Measurements from ENCODE around the gene GCLM. TPM values are rescaled to one million over a fixed set of nuclear protein-coding genes. Genes with fewer than 3 reads are reported as not detected.
A peak's percentile ranks its signal among the peaks of the same experiment; 100 is the strongest.
"Not testable (repeated sequence)": the region's sequence is repeated elsewhere in the genome, so short reads cannot be mapped to it uniquely, and the experiment has no call there.

Gene GCLM
- polyA plus RNA-seq, 2 of the 4 experiments (the other 2 are of a cell fraction), result 100 to 163 TPM

GRCh38 chr1:93865253-93865652, 44.0 kb downstream of the GCLM start (continued):
- TF ChIP-seq RARB (CRISPR knock-in tag; IDR thresholded peaks at IDR 0.05) (no peak), HDAC2 (IDR thresholded peaks at IDR 0.05) (no peak), RNF2 (IDR thresholded peaks at IDR 0.05; ENCODE audit: borderline replicate concordance, low read depth) (no peak), ZNF302 (CRISPR knock-in tag; IDR thresholded peaks at IDR 0.05) (no peak), PHF8 (IDR thresholded peaks at IDR 0.05; ENCODE audit: borderline replicate concordance, low read depth) (no peak), POLR2AphosphoS2 (conservative IDR thresholded peaks at IDR 0.05; ENCODE audit: low read length) (no peak)

GRCh38 chr1:93864175-93864574, 45.1 kb downstream of the GCLM start:
- TF ChIP-seq ESRRA (IDR thresholded peaks at IDR 0.05; ENCODE audit: borderline replicate concordance, low read length) (no peak), KDM5A (IDR thresholded peaks at IDR 0.05) (no peak), EHF (CRISPR knock-in tag; IDR thresholded peaks at IDR 0.05) (no peak), FOXS1 (CRISPR knock-in tag; IDR thresholded peaks at IDR 0.05) (no peak), TP53 (CRISPR knock-in tag; IDR thresholded peaks at IDR 0.05) (no peak), CHD2 (IDR thresholded peaks at IDR 0.05; ENCODE audit: low read length, partially characterized antibody) (no peak), RAD21 (conservative IDR thresholded peaks at IDR 0.05 in 1 of 2, IDR thresholded peaks at IDR 0.05 in 1 of 2) (no peak), HDAC2 (IDR thresholded peaks at IDR 0.05) (no peak), POLR2AphosphoS2 (conservative IDR thresholded peaks at IDR 0.05; ENCODE audit: low read length) (no peak), HEYL (CRISPR knock-in tag; IDR thresholded peaks at IDR 0.05) (no peak), POLR2A (IDR thresholded peaks at IDR 0.05; ENCODE audit: low read length) (no peak), MAFK (IDR thresholded peaks at IDR 0.05; ENCODE audit: partially characterized antibody) (no peak), USF2 (IDR thresholded peaks at IDR 0.05) (no peak), MYC (IDR thresholded peaks at IDR 0.05; ENCODE audit: borderline replicate concordance, low read length) (no peak), CBX8 (IDR thresholded peaks at IDR 0.05) (no peak), EP300 (IDR thresholded peaks at IDR 0.05) (no peak), NFE2L2 (conservative IDR thresholded peaks at IDR 0.05; ENCODE audit: low read length) (no peak)
- WGBS (ENCODE audit: missing lambda C conversion rate), result 79% methylated on average over 3 of the region's 3 CpGs
- Histone ChIP-seq H3K27ac (no peak overlapping the region), H3K9me3 (no peaks in the 10 kb centered on the region), H3K4me2 (no peak overlapping the region), H3K4me1 (no peaks in the 10 kb centered on the region), H3K4me3 (no peak overlapping the region)
- POLR2A ChIA-PET, result interaction anchor here (0.8 kb wide), 1 partner anchor 15 kb away, joined by 3 read pairs; the partner anchor contains the start of gene DNTTIP2
- no peak for DNase-seq (ENCODE audit: low read depth in 1 of 2, low spot score in 1 of 2)
- no peak for FAIRE-seq
- CTCF ChIA-PET, result interaction anchor here (0.9 kb wide), 1 partner anchor 11 kb away, joined by 3 read pairs; no protein-coding TSS in a partner anchor
- peak; percentile 38 to 46; a peak in 4 of 6 replicates for ATAC-seq

GRCh38 chr1:93857653-93858052, 51.6 kb downstream of the GCLM start:
- CTCF ChIA-PET; POLR2A ChIA-PET; H3K4me1 ChIP-seq; H3K27ac ChIP-seq; FAIRE-seq; ATAC-seq; H3K4me3 ChIP-seq; DNase-seq (ENCODE audit: low read depth in 1 of 2, low spot score in 1 of 2); H3K4me2 ChIP-seq; H3K9me3 ChIP-seq: not testable (repeated sequence)
- 18% methylated on average over 3 of the region's 3 CpGs for WGBS (ENCODE audit: missing lambda C conversion rate)

- H3K27ac ChIP-seq; POLR2A ChIA-PET; H3K4me3 ChIP-seq; H3K4me2 ChIP-seq; ATAC-seq; FAIRE-seq; DNase-seq (ENCODE audit: low read depth in 1 of 2, low spot score in 1 of 2); H3K4me1 ChIP-seq; H3K9me3 ChIP-seq: not testable (repeated sequence)
- WGBS (ENCODE audit: missing lambda C conversion rate), result no CpG with 5 or more reads among the region's 9 CpGs
- CTCF ChIA-PET, result interaction anchor here (2.1 kb wide), 1 partner anchor 227 kb away, joined by 7 read pairs; no protein-coding TSS in a partner anchor
These were observed 53.2 kb downstream of the GCLM start for GRCh38 chr1:93855983-93856382.

Measured in A549 (cell line).